Stimulated activated CD4-positive, alpha-beta T cell treated with anti-CD3 and anti-CD28 coated beads, Interleukin-15, amount 100 ng/mL, for 24 hours (primary cell): Measurements from ENCODE around the gene LINC01488.

Source experiments
- DNase-seq: peaks from one replicate; pipeline ENCODE4 v3.0.0-alpha.2; 2020

LINC01488 gene

GRCh38 chr11:69446108-69446507, 35.4 kb upstream of the LINC01488 start:
- DNase-seq: no peak

DNA sequence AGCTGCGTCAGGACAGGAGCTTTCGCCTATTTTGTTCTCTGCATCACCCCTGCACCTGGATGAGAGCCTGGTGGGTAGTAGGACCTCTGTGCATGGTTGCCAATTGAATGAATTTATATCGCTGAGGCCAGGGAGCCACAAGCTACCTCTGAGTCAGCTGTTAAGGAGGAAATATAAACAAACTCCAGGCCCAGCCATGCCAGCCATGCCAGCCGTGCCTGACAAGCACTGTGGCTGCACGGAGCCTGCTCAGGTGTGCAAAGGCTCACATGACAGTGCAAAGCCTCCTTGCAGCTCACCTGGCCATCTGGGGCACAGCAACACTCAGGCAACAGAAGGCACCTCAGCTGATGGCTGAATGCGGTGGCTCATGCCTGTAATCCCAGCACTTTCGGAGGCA, 33.7 kb upstream of the LINC01488 start:
- no peak for DNase-seq

GRCh38 chr11:69448471-69449284, 32.8 kb upstream of the LINC01488 start:
- DNase-seq: no peak

- DNase-seq: no peak
Observed at GRCh38 chr11:69449320-69450063, 32.0 kb upstream of the LINC01488 start.

DNA sequence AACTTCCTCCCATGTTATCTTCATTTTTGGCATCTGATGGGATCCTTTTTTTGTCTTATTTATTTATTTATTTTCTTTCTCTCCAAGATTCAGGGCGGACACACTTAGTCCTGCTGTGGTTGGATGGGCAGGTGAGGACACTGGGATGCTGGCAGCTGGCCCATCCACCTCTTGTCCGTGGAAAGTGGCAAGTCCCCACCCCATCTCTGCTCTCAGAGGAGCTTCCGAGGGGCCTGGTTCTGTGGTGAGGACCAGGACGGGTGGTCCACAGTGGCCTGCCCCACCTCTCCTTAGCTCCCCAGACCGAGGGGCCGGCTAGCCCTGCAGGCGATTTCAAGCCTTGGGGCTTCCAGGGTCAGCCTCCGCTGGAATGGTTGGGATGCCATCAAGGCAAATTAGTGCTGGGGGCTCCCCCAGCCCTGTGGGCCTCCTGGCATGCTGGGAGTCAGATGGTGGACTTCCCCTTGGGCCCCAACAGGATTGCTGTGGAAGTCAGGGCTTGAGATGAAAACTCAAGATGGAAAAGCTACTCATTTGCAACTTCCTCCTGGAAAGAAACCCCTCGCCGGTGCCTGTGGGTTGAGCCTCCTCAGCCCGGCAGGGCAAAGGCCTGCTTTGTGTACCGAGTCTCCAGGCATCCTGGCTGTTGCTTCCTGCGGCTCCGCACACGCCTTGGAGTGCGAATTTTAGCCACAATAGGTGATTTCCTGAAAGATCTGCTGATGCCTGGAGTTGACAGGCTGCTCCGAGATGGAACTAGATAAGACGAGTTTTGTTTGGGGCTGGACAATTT, 31.2 kb upstream of the LINC01488 start:
- no peak for DNase-seq

- DNase-seq: no peak
Observed at GRCh38 chr11:69450857-69451220, 30.6 kb upstream of the LINC01488 start.

DNA sequence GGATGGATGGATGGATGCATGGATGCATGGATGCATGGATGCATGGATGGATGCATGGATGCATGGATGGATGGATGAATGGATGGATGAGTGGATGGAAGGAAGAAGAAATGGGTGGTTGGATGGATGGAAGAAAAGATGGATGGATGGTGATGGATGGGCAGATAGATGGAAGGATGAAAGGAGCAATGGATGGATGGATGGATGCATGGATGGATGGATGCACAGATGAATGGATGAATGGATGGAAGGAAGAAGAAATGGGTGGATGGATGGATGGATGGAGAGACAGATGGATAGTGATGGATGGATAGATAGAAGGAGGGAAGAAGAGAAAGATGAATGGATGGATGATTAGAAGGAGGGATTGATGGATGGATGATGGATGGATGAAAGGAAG, 30.2 kb upstream of the LINC01488 start:
- DNase-seq: no peak

DNA sequence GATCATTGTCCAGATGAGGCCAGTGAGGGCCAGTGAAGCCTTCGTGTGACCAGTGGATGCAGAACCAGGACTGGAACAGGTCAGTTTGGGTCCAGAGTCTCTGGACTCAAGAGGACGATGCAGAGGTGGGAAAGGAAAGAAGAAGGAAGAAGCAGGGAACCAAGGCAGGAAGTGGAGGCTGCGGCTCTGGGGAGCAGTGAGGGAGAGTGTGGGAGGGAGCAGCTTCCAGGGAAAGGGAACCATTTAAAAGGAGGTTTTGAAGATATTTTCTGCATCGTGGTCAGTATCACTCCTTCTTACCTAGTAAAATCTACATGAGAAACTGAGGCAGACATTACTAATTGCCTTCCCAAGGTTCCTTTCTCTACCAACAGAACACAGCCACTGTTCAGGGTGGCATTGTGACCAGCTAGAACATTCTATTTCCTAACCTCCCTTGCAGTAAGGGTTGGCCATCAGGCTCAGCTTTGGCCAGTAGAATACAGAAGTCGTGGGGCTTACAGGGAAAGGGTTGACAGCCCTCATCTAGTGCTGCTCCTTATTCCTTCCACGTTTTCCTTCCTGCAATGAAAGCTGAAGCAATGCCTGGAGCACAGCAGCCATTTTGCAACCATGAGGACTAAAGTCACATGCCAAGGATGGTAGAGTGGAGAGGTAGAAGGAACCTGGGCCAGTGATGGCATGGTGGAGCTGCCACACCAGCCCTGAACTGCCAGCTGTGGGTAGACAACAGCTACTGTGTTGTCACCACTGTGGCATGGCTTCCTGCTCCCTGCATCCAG, 29.1 kb upstream of the LINC01488 start:
- no peak for DNase-seq

DNA sequence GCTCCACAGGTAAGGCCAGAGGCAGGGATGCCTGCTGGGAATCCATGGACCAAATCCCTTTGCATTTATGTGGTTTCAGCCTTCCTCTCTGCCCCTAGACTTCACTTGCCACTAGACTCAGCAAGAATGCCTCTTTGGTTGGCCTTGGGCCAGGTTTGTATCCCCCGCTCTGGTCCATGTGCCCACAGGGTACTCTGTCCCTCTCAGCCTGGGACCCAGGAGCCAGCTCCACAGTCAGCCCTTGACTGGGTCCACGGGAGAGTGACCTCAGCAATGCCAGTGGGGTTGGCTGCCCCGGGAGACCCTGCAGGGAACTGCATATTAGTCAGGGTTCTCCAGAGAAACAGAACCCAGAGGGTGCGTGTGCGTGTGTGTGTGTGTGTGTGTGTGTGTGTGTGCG, 28.3 kb upstream of the LINC01488 start:
- DNase-seq: no peak

- DNase-seq: no peak
Observed at GRCh38 chr11:69454018-69454417, 27.4 kb upstream of the LINC01488 start.

DNA sequence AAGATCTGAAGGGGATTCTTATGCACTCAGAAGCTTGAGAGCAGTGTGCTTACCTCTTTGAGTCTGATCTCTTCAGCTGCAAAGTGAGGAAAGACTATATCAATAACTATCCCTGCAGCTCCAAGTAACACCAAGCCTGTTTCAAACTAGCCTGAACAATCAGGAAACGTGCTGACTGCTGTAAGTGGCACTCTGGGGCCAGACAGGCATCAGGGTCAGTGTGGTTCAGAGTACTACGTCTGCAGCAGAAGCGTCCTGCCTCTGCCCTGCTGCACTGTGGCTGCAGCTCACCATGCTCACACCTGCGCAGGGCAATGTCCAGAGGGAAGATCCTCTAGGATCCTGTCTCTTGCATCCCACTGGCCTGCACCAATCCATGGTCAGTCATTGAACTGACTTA, 25.5 kb upstream of the LINC01488 start:
- DNase-seq: no peak

- DNase-seq: no peak
Observed at GRCh38 chr11:69456712-69457111, 24.8 kb upstream of the LINC01488 start.

- no peak for DNase-seq
Observed at GRCh38 chr11:69459848-69460539, 21.5 kb upstream of the LINC01488 start.

GRCh38 chr11:69460540-69461257, 20.8 kb upstream of the LINC01488 start:
- DNase-seq: no peak

DNA sequence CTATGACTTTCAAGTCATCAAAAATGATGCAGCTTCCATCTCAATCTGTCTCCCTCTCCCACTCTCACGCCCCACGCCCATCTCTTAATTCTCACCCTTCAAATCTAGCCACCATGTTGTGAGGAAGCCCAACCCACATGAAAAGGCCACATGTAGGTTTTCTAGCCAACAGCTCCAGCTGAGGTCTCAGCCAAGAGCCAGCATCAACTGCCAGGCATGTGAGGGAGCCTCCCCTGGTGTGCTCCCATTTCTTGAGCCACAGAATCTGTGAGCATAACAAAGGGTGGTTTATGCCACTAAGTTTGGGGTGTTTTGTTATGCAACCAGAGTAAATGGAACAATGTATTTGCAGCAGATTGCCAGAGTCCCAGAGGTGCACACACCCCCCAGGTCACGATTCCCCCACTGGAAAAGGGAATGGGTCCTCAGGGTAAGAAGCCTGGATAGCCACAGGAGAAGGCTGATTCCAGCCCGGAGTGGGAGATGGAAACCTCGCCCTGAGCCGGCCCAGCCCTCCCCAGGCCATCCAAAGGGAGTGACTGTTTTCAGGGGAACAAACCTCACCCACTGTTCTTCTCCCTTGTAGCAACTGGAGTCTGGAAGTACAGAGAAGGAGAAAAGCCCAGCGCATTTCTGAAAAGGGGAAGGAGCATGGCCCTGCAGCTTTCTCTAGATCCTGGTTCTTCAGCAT, 20.0 kb upstream of the LINC01488 start:
- no peak for DNase-seq

DNA sequence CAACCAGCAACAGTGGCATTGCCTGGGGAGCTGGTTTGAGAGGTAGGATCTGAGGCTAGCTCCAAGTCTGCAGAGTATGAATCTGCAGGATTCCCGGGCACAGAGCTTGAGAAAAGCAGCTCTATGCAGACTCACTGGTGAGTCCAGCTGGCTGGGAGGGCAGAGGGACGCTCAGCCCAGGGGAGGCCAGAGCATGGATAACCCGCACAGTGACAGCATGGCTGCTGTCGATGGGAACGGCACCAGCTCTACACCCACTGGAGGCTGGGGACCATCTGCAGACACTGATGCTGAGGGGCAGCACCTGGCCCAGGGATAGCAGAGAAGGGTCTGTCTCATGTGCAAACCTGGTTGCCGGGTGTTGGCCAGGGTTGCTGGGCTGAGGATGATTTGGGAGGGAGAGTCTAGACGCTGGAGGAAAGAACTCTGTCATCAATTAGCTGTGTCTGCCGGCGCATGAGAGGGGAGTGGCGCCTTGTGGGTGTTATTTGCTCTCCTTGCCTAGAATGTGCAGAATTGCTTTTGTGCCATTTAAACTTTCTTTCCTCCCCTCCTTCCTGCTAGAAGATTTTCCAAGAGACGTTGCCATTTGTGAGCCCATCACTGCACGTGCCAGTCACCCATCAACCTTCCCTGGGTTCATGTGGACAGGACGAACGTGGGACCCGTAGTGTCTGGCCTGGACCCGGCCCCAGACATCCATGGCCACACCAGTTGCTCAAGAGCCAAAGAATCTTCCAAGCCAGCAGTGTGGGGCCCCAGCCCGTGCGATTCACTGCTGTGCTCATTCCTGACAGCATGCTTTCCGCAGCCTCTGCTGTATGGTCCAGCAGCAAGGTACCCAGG, 19.1 kb upstream of the LINC01488 start:
- DNase-seq: no peak

DNA sequence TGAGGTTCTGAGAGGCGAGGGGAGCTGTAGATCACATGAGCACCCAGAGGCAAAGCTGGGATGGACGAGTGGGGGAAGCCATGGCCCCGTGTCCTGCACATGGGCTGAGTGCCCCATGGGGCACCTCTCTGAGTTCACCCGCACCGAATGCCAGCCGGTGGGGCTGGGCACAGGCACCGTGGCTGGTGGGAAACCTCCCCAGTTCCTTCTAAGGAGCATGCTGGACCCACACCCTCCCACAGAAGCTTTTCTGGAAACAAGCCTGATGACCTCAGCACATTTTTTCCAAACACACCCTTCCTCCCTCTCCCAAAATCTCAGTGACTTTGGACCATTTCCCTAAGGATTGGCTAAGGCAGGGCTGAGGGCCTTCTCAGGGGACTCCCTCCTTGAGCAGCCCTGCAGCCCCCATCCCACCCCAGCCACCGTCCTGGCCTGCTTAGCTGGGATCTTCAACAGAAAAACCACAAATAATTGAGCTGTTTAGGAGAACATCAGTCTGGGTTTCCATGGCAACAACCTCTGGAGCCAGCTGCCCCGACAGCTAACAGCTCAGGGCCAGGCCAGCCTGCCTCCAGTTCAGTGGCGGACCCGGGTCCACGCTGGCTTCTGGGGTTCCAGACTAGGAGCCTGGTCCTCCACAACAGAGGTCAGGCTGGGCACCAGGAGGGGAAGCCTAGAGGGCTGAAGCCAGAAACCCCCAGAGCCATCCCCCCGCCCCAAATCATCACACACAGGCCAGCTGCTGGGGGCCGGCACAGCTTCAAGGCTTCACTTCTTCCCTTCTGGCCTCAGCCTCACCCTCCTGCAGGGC, 18.1 kb upstream of the LINC01488 start:
- no peak for DNase-seq

DNA sequence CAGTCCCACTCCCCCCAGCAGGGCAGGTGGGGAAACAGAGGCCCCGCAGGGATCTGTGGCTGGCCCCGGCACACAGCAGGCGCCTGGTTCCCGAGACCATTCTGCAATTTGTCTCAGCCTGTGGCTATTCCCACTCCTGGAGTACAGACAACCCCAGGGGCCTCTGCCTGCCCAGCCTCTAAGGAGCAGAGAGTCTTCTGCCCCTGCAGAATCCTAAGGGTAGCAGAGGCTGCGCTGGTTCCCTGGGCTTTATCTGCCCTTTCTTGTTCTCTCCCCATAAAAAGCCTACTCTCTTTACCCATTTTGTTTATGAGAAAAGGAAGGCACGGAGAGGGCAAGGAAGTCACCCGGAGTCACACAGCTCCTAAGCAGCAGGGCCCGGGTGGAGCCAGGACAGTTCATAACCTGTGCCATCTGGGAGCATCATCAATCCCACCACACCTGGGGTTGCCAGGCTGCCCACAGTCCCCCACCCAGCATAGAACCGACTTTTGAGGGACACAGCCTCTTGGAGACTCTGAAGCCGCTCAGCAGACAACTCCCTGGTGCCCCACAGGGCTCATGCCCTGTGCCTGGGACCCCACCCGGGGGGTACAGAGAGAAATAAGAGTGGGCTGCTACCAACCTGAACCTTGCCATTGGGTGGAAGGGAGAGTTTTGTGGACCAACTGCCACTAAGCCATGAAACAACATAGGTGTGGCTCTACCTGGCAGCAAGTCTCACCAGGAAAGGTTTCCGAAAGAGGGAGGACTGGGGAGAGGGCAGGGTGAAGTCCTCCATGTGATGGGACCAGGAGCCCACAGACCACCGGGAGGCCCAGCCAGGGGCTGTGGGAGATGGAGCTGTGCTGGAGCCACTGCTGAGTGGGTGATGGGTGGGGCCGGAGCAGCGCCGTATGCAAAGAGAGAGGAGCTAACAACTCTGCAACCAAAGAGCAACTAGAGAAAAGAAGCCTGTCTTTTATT, 17.2 kb upstream of the LINC01488 start:
- no peak for DNase-seq
